Loucy (cell line): Measurements from ENCODE around the gene DLG2.

Experiments used
- EZH2phosphoT487 ChIP-seq: fragments of 200-600 bp; IDR thresholded peaks from 2 replicates; pipeline ENCODE4 v1.6.1; 2018; ENCODE audit warnings: antibody characterized with exemption, mild to moderate bottlenecking, moderate library complexity, borderline replicate concordance
- TF ChIP-seq, protein P1 (sequence below): fragments of 200-600 bp; sonication (generic); conservative IDR thresholded peaks from 2 replicates; pipeline ENCODE4 v1.5.1; 2014; ENCODE audit warnings: mild to moderate bottlenecking, antibody characterized with exemption, low read length

DNA sequence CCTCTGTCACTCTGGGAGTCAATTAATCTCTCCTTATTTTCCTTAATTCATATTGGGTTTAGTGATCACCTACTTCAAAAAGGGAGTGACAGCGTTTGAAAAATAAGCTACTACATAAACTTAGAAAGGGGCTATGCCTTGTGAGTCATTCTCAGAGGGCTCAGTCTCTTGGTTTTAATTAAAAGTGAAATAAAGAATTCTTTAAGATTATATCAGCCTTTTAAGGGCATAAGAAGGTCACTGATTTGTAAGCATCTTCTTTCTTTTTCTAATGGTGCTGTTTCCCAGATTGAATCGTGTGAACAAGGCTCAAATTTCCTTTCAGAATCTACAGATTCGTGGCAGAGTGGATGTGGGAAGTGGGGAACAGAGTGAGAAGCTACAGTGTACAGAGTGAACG, 1704.8 kb downstream of the DLG2 start:
- TF ChIP-seq, protein P1, sequence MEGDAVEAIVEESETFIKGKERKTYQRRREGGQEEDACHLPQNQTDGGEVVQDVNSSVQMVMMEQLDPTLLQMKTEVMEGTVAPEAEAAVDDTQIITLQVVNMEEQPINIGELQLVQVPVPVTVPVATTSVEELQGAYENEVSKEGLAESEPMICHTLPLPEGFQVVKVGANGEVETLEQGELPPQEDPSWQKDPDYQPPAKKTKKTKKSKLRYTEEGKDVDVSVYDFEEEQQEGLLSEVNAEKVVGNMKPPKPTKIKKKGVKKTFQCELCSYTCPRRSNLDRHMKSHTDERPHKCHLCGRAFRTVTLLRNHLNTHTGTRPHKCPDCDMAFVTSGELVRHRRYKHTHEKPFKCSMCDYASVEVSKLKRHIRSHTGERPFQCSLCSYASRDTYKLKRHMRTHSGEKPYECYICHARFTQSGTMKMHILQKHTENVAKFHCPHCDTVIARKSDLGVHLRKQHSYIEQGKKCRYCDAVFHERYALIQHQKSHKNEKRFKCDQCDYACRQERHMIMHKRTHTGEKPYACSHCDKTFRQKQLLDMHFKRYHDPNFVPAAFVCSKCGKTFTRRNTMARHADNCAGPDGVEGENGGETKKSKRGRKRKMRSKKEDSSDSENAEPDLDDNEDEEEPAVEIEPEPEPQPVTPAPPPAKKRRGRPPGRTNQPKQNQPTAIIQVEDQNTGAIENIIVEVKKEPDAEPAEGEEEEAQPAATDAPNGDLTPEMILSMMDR: no peak
- TF ChIP-seq EZH2phosphoT487: no peak
